HG03159 (cell line): Measurements from ENCODE around the gene GPX2.

Source experiments
- ATAC-seq: cut with Tn5 transposase; IDR thresholded peaks from one replicate; pipeline ENCODE4 v1.9.1; 2021; ENCODE audit warnings: mild to moderate bottlenecking, moderate library complexity; ENCODE audit not compliant: unreplicated experiment

GPX2 gene

DNA sequence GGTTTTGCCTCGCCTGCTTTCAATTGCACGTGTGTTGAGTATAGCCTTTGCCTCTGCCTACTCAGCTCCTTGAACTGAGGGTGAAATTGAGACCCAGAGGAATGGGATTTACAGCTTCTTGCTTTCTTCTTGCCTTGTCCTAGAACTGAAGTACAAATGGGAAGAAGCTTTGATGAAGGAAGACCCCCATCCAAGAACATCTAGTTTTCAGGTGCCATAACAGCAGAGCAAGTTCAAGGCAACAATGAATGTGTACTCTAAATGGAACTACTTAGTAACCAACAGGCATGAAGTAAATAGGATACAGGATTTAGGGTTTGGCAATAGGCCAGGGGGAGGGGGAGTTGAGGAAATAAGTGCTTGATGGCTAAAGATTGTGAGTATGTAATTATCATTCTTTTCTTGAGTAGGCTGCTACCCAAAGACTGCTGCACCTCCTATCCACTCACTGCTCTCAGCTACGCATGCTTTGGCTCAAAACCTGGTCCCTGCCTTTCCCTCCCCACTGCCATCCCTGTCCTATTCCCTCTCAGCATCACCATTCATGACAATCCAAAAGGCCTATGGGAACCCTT, 2.1 kb downstream of the GPX2 start:
- no peak for ATAC-seq

DNA sequence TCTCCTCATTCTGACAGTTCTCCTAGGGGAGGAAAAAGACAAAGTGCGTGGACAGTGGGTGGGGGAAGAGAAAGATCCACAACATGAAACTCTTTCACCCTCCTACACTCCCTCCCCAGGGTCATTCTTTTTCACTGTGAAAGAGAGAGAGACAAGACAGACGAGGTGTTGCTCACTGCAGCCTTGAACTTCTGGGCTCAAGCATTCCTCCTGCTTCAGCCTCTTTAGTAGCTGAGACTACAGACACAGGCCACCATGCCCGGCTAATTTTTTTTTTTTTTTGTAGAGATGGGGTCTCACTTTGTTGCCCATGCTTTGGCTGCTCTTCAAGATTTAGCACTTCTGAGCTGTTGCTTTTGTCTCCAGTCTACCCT, 2.7 kb downstream of the GPX2 start:
- no peak for ATAC-seq

DNA sequence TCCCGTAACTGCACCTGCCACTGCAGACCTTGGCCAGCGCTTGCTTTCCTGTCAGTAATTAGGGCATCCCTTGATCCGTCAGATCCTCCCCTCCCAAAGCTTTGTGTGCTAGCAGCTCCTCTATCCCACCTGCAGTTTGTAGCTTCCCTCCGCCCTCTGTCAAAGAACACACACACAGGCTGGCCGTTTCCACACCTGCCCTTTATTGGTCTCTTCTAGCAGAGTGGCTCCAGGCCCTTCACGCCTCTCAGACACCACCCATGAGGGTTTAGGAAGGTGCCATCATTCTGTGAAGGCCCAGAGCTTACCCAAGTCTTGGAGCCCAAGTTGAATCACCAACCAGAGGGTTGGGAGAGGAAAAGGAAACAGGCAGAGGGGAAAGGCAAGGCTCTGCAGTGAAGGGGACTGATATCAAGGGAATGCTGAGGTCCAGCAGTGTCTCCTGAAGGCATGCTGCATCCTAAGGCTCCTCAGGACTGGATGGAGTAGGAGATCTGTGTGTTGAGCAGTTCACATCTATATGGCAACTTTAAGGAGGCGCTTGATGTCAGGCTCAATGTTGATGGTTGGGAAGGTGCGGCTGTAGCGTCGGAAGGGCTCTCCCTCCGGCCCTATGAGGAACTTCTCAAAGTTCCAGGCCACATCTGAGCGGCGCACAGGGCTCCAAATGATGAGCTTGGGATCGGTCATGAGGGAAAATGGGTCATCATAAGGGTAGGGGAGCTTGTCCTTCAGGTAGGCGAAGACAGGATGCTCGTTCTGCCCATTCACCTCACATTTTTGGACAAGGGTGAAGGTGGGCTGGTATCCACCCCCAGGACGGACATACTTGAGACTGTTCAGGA, 3.4 kb downstream of the GPX2 start:
- ATAC-seq = no peak

DNA sequence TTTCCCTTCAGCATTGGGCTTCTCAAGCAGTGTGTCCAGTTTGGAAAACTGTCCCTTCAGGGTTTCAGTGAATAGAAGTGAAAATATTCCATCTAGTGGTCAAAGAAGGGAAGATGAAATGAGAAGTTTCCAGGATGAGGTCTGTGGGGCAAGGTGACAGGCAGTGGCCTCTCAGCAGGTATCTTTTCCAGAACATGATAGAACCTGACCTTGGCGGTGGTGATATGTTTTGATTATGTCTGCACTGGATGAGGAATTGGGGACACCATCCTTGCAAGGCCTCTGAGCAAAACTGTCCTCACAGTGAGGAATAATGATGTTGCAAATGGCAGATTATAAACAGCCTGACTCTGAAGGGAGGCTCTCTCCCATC, 4.7 kb downstream of the GPX2 start:
- no peak for ATAC-seq

DNA sequence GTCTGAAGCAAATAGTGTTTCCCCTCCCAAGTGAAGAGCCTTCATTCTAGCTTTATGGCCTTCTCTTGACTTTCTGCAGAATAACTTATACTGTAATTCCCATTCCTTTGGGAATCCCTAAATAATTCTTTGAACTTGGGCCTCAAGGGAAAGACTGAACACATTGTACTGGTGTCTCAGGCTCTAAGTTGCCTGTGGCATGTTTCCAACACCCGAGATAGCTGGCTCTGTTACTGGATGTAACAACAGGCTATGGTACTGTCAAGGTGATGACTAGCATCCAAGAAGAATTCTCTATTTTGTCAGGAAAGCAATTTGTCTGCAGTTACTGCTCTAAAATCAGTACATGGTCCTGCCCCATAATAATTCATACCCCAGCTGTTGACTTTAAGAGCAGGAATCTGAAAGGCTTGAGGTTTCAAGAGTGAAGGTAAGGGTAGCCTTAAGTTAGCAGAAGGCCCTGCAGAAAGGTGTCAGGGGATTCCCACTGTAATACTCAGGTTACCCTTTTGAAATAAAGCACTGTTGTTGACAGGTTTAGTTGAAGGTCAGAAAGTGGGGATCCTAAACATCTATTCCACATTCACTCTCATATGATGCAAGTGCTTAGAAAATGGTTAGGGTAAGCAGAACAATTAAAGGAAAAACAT, 5.2 kb downstream of the GPX2 start:
- no peak for ATAC-seq

DNA sequence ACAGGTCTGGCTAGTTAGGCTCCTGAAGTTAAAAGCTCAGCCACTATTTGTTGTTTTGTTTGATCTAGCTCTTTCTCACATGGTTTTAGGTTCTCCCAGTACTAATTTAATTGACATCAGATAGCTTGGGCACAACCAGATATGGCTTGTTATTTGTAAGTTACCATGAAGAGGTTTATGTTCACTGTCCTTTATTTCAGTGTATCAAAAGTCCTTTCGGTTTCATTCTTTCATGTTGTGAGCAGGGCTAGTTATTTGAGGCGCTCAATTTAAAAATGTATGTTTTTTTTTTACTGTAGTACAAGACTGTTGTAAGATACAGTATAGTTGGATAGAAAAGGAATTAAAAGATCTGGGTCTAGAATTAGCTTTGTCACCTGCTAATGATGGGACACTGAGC, 7.0 kb downstream of the GPX2 start:
- ATAC-seq = no peak

DNA sequence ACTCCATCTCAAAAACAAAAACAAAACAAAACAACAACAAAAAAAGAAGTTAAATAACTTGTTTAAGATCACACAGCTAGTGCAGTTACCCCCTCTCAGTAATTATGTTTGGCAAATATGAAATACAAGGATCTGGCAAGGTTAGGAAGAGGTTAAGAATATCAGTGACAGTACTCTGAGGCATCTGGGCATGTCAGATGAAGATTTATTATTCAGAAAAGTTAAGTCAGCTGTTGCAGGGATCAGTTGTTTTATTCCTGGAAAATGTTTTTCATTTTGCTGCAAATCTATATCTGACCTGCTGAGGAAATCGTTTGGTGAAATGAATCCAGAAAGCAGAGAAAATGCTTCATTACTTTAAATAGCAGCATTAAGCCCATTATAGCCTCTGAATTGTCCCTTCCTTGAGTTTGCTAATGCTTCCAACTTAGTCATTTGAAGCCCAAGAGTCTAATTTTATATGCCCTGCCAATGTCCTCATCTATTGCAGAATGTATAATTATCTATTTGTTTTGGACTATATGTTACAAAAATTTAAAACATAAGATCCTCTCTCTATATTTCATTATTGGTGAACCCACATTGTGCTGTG, 8.1 kb downstream of the GPX2 start:
- no peak for ATAC-seq

DNA sequence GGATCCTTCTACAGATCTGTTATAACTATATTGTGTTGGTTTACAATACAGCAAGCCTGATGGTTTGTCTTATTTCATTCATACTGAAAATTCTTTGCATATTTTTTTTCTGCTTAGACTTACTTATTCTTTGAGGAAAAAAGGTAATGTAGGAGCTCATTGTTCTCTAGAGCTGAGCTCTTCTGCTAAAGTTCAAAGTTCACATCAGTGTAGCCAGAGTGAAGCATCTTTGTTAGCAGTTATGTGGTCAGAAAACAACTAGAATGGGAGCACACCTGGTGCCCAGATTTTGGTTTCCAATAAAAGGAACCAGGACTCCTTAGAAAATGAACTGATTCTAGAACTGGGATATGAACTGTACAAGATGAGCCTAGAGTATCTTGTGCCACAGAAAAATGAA, 10.3 kb downstream of the GPX2 start:
- ATAC-seq = no peak

DNA sequence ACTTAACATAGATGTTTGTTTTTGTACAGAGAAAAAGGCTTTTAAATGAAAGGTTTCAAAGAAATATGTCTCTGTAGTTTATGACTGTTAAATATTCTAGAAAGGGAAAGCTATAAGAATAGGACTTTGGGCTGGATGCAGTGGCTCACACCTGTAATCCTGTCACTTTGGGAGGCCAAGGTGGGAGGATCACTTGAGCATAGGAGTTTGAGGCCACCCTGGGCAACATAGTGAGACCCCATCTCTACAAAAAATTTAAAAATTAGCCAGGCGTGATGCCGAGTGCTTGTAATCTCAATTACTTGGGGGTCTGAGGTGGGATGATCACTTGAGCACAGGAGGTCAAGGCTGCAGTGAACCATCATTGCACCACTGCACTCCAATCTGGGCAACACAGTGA, 11.4 kb downstream of the GPX2 start:
- no peak for ATAC-seq

DNA sequence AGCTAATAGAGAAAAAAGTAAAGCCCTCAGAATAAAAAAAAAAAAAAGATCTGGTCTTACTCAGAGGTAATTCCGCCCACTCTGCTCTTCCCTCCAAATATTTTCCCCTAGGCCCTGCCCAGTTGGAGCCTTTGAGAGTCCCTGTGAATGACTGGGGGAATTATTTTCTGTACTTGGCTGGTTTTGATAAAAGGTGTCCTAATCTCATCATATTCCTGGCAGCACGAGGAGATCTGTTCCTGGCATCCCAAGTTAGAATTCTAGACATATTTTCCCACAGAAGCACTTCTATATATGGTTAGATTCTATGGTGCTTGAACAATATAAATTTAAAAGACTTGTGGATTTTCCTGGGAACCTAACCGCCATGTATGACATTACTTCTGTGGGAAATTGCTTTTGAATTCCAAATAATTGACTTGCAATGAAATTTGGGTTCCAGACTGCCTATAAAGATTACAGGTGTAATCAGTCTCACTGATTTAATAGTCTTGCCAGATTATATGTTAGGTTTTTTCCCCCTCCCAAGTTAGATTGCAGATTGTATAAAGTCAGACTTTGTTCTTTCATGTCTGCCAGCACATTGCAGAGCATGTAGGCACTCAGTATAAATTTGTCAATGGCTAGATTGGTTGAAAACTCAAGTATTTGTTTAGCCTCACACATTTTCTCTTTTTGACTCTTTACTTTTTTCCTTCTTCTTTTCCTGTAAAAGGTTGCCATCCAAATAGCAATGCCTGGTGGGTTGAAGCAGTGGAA, 12.3 kb downstream of the GPX2 start:
- no peak for ATAC-seq

DNA sequence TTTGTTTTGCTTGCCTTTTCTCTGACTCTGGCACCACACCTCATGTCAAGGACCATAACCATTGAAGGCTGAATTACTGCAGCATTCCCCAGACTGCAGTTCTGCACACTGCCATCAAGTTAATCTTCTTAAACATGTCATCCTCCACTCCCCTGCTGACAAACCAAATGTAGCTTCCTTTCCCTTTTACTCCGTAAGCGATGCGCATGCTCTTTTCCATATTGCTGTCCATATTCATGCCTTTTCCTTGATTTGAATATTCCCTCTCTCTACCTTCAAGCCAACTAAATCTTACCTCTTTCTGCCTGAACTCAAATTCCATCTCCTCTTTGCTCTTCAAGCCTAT, 13.6 kb downstream of the GPX2 start:
- no peak for ATAC-seq

DNA sequence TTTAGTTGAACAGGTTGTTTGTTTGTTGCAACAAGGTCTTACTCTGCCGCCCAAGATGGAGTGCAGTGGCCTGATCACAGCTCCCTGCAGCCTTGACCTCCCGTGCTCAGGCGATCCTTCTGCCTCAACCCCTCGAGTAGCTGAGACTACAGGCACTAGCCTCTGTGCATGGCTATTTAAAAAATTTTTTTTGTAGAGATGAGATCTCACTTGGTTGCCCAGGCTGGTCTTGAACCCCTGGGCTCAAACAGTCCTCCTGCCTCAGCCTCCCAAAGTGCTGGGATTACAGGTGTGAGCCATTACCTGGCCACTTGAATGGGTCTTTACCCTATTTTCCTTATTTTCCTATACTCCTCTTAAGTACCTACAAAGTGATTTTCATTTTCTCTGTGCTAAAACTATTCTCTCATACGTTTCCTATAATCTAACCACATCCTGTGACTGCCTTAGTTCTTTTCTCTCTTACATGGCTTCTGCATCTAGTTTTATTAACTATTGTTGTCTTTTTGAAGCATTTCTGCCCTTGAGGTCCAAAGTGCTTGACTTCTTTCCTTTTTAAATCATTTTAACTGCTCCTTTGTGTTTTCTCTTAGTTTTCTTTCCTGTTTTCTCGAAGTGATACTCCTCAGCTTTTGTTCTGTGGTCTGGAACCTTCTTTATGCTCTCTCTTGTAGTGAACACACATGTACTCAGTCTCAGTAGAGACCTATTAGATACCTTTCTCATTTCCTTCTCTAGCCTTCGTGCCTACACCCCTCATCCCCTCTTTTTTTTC, 14.1 kb downstream of the GPX2 start:
- peak; percentile 80 for ATAC-seq

DNA sequence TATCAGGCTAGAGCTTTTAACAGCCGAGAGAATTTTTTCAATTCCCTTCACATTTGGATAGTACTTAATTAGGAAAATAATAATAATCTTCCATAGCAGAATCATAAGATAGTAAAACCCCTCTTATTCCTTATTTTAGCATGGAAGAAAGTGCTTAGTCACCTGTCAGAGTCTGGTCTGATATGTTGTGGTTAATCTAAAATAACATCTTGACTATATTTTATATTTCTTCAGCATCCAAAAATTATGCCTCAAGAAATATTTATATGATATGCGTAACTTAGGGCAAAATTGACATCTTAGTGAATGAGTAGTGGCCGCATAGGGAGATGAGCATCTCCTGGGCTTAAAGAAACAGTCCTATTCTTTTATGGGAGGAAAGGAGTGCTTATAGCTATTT, 15.5 kb downstream of the GPX2 start:
- no peak for ATAC-seq

DNA sequence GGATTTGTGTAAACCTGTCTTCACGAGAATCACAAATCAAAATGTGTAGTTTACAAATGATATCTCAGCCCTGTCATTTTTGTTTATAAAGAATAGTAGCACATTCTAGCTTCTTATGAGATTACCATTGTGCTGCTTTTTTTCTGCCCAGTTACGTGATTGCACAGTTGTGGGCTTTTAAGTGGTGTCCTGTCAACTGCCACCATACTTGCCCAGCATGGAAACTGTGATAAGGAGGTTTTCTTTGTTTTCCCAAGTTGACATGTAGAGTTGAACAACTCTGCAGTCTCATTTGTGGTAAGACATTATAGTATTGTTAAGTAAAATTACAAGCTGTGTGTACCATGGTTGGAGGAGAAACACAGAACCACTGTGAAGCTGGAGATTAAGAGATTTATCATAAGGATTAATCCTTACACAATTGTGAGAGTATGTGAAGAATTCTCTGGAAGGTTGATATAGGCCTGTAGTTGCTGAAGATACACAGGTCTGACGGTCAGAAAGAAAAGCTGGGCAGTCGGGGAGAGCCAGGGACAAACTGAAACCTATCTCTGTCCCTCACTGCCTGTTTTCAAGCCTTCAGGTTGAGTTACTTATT, 16.0 kb downstream of the GPX2 start:
- no peak for ATAC-seq

DNA sequence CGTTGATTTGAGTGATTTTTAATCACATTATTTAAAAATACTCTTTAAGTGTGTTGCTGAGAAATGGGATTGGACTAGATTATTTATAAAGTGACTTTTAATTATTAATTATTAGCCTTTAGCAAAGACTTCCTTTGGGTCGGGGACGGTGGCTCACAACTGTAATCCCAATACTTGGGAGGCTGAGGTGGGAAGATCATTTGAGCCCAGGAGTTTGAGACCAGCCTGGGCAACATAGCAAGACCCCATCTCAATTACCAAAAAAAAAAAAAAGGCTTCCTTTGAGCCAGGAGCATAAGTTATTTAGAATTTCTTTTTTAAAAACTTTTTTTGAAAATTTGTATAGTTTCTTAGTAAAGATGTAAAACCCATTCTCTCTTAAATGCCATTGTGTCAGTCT, 19.5 kb downstream of the GPX2 start:
- no peak for ATAC-seq

DNA sequence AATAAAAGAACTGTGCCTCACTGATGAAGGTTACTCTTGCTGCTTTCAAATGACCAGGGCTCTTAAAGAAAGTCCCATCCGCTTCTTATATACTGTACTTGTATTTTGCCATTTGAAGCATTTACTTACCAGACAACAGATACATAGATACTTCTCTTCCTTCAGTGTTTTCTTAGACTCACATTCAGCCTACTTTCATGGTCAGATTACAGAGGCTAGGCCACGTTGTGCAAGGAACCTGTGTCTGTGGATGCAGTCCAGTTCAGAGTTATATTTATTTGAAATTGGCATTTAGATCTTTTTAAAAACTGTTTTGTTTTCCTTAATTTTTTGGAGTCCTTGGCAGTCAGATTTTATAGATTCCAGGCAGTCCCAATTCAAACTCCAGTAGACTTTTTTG, 22.1 kb downstream of the GPX2 start:
- no peak for ATAC-seq

DNA sequence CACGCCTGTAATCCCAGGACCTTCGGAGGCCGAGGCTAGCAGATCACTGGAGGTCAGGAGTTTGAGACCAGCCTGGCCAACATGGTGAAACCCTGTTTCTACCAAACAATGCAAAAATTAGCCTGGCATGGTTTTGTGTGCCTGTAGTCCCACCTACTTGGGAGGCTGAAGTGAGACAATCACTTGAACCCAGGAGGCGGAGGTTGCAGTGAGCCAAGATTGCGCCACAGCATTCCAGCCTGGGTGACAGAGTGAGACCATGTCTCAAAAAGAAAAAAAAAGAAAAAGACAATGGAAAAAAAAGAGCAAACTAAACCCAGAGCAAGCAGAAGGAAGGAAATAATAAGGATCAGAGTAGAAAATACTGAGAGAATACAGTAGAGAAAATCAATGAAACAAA, 22.9 kb downstream of the GPX2 start:
- ATAC-seq = no peak

DNA sequence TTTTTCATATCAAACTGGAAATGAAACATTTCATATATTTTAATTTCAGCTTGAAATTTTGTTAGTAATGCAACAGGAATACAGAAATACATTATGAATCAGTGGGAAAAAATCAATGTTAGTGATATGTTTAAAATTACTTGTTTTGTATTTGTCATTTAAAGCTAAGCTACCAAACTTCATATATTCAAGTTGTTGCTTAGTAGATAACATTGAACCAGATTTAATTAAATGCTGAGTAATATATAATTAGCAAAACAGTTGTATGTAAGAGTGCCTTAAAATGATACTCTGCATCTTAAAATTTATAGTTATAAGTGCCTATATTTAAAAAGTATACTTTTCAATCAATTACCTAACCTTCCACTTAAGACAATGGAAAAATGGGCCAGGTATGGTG, 23.3 kb downstream of the GPX2 start:
- ATAC-seq = no peak

DNA sequence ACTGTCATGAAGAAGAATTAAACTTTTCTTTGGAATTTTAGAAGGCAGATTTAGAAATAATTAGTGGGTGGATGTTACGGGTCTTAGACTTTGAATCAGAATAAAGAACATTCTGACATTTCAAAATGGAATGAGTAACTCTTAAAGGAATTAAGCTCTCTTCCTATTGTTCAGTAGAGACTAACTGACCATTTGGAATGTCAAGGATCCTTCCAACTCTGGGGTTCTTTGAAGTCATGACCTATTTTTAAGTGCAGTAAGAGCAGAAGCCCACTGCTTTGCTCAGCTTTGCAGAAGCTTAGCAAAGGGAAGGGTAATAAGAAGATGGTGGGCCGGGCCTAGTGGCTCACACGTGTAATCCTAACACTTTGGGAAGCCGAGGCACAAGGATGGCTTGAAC, 24.3 kb downstream of the GPX2 start:
- ATAC-seq = no peak

DNA sequence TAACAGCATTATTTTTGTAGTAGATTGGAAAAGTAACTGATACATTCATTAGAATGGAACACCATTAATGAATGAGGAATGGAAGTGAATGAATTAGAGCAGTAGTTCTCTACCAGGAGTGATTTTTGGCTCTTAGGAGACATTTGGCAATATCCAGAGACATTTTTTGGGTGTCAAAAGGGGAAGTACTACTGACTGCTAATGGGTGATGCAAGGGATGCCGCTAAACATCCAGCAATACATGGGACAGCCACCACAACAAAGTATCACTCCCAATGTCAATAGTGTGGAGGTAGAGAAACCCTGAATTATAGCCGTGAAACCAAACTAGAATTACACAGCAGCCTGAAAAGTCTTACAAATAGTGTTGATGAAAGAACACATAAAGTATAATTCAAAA, 26.7 kb downstream of the GPX2 start:
- ATAC-seq = no peak
